Dendritic cell treated with granulocyte-macrophage colony-stimulating factor and Interleukin-4, amounts not matched to agents 40 ng/mL and 50 ng/mL, for 4 days (primary cell): ENCODE results near the gene TIGD2.

Source experiments
- H3K27ac Mint-ChIP-seq: one replicate; pipeline ENCODE4 v1.8.0; 2022; ENCODE audit warnings: mild to moderate bottlenecking, mixed read lengths
- H3K27me3 Mint-ChIP-seq: one replicate; pipeline ENCODE4 v1.8.0; 2022; ENCODE audit warnings: mild to moderate bottlenecking, mixed read lengths
- H3K36me3 Mint-ChIP-seq: one replicate; pipeline ENCODE4 v1.8.0; 2022; ENCODE audit warnings: low read depth, mixed read lengths
- H3K4me1 Mint-ChIP-seq: one replicate; pipeline ENCODE4 v1.8.0; 2022; ENCODE audit warnings: low read depth, mixed read lengths
- H3K4me3 Mint-ChIP-seq: one replicate; pipeline ENCODE4 v1.8.0; 2022; ENCODE audit warnings: mild to moderate bottlenecking, moderate library complexity, mixed read lengths
- H3K9me3 Mint-ChIP-seq: one replicate; pipeline ENCODE4 v1.8.0; 2022; ENCODE audit warnings: mixed read lengths
- intact Hi-C: fragments of 100-400 bp; cut with micrococcal nuclease; formaldehyde crosslinking; loops from one replicate; pipeline ENCODE4 v1.15.0; 2022

The TIGD2 gene

GRCh38 chr4:89161841-89162240 lies 50.5 kb downstream of the TIGD2 start:
- Mint-ChIP-seq H3K36me3 (no peaks in the 10 kb centered on the region), H3K27me3 (no peaks in the 10 kb centered on the region), H3K4me1 (no peaks in the 10 kb centered on the region), H3K4me3 (no peak overlapping the region), H3K9me3 (no peaks in the 10 kb centered on the region), H3K27ac (no peak overlapping the region)
- intact Hi-C loops: no loop called here

- Mint-ChIP-seq H3K36me3 (no peaks in the 10 kb centered on the region), H3K27ac (no peak overlapping the region), H3K4me3 (no peak overlapping the region), H3K9me3 (no peaks in the 10 kb centered on the region), H3K4me1 (no peaks in the 10 kb centered on the region), H3K27me3 (no peaks in the 10 kb centered on the region)
- intact Hi-C loops: no loop called here
Observed at GRCh38 chr4:89162496-89162895, 51.2 kb downstream of the TIGD2 start.

- Mint-ChIP-seq H3K4me1 (no peaks in the 10 kb centered on the region), H3K36me3 (no peaks in the 10 kb centered on the region), H3K9me3 (no peaks in the 10 kb centered on the region), H3K27me3 (no peaks in the 10 kb centered on the region), H3K4me3 (no peak overlapping the region), H3K27ac (no peak overlapping the region)
- intact Hi-C loops: no loop called here
Observed at GRCh38 chr4:89162987-89163386, 51.7 kb downstream of the TIGD2 start.

- H3K9me3 Mint-ChIP-seq: no peaks in the 10 kb centered on the region
- no peaks in the 10 kb centered on the region for H3K27me3 Mint-ChIP-seq
- no peak overlapping the region for H3K4me3 Mint-ChIP-seq
- H3K4me1 Mint-ChIP-seq: no peaks in the 10 kb centered on the region
- no peak overlapping the region for H3K27ac Mint-ChIP-seq
- no peaks in the 10 kb centered on the region for H3K36me3 Mint-ChIP-seq
- intact Hi-C loops: no loop called here
Observed at GRCh38 chr4:89164400-89164799, 53.1 kb downstream of the TIGD2 start.
